Ovary (tissue), 3 donors: Measurements from ENCODE around the gene SYT6.

Source experiments
- CTCF ChIP-seq, 3 donors: fragments of 450-650 bp in 2 of 3; fragments of 200-600 bp in 1 of 3; IDR thresholded peaks; one replicate each; pipeline versions ENCODE4 v1.5.1 to v1.8.0; 2016 to 2022; ENCODE audit warnings: antibody characterized with exemption in 3 of 3, mild to moderate bottlenecking in 1 of 3
- POLR2A ChIP-seq: fragments of 450-650 bp; IDR thresholded peaks from one replicate; pipeline ENCODE4 v1.6.1; 2017; ENCODE audit warnings: antibody characterized with exemption, mild to moderate bottlenecking, moderate library complexity
- donor health status: DM: no; HTN: no; CAD: no.

- TF ChIP-seq CTCF (IDR thresholded peaks at IDR 0.05) (no peak), POLR2A (no peak)
These were observed 40.9 kb downstream of the SYT6 start for GRCh38 chr1:114112775-114113174.
